Esophagus muscularis mucosa (tissue), 3 donors: ENCODE results near the gene MMS19.

ENCODE experiments used
- POLR2A ChIP-seq: fragments of 450-650 bp; IDR thresholded peaks from one replicate; pipeline ENCODE4 v1.6.1; 2017; ENCODE audit warnings: antibody characterized with exemption, moderate library complexity, mild to moderate bottlenecking, low read depth
- TF ChIP-seq, protein P1 (sequence below), 3 experiments: fragments of 200-600 bp in 2 of 3; fragments of 450-650 bp in 1 of 3; sonication (generic) in 2 of 3; IDR thresholded peaks; one replicate each; pipeline ENCODE4 v1.5.1; 2017 to 2019; ENCODE audit warnings: antibody characterized with exemption in 3 of 3, mild to moderate bottlenecking in 2 of 3, moderate library complexity in 1 of 3

- TF ChIP-seq, protein P1, sequence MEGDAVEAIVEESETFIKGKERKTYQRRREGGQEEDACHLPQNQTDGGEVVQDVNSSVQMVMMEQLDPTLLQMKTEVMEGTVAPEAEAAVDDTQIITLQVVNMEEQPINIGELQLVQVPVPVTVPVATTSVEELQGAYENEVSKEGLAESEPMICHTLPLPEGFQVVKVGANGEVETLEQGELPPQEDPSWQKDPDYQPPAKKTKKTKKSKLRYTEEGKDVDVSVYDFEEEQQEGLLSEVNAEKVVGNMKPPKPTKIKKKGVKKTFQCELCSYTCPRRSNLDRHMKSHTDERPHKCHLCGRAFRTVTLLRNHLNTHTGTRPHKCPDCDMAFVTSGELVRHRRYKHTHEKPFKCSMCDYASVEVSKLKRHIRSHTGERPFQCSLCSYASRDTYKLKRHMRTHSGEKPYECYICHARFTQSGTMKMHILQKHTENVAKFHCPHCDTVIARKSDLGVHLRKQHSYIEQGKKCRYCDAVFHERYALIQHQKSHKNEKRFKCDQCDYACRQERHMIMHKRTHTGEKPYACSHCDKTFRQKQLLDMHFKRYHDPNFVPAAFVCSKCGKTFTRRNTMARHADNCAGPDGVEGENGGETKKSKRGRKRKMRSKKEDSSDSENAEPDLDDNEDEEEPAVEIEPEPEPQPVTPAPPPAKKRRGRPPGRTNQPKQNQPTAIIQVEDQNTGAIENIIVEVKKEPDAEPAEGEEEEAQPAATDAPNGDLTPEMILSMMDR (IDR thresholded peaks at IDR 0.05): no peak
- no peak for TF ChIP-seq POLR2A
Measured at GRCh38 chr10:97427571-97428179, 70.5 kb downstream of the MMS19 start.
